ENCODE data around the gene ZNF827.

GRCh38 chr4:145881989-145882388 is 56.6 kb downstream of the ZNF827 start:
- TF ChIP-seq CTCF (IDR thresholded peaks at IDR 0.05): no peak
- no peak for TF ChIP-seq POLR2A (IDR thresholded peaks at IDR 0.05)
